HG03097 (cell line): ENCODE data around the gene HNRNPC.
"Not testable (repeated sequence)": the region's sequence is repeated elsewhere in the genome, so short reads cannot be mapped to it uniquely, and the experiment has no call there.

Source experiments
- ATAC-seq: cut with Tn5 transposase; IDR thresholded peaks from one replicate; pipeline ENCODE4 v1.9.1; 2021; ENCODE audit not compliant: unreplicated experiment, low FRiP score

The HNRNPC gene

GRCh38 chr14:21215130-21215878, 53.9 kb downstream of the HNRNPC start:
- no peak for ATAC-seq

- ATAC-seq = no peak
These were observed 55.6 kb downstream of the HNRNPC start for GRCh38 chr14:21213652-21214051.

GRCh38 chr14:21212824-21213223, 56.4 kb downstream of the HNRNPC start:
- not testable (repeated sequence) for ATAC-seq

GRCh38 chr14:21211509-21211908, 57.7 kb downstream of the HNRNPC start:
- no peak for ATAC-seq

GRCh38 chr14:21210023-21210422, 59.2 kb downstream of the HNRNPC start:
- ATAC-seq = no peak

- ATAC-seq = no peak
These were observed 60.1 kb downstream of the HNRNPC start for GRCh38 chr14:21209185-21209584.

GRCh38 chr14:21208554-21208953, 60.7 kb downstream of the HNRNPC start:
- no peak for ATAC-seq

GRCh38 chr14:21206753-21207684, 62.2 kb downstream of the HNRNPC start:
- ATAC-seq = no peak

- no peak for ATAC-seq
These were observed 63.3 kb downstream of the HNRNPC start for GRCh38 chr14:21205678-21206581.

- no peak for ATAC-seq
These were observed 64.1 kb downstream of the HNRNPC start for GRCh38 chr14:21205026-21205677.

- no peak for ATAC-seq
These were observed 64.8 kb downstream of the HNRNPC start for GRCh38 chr14:21204167-21205025.

- no peak for ATAC-seq
These were observed 65.6 kb downstream of the HNRNPC start for GRCh38 chr14:21203470-21204166.

- ATAC-seq = no peak
These were observed 66.5 kb downstream of the HNRNPC start for GRCh38 chr14:21202463-21203358.

GRCh38 chr14:21201732-21202462, 67.3 kb downstream of the HNRNPC start:
- ATAC-seq = no peak

GRCh38 chr14:21200752-21201461, 68.3 kb downstream of the HNRNPC start:
- no peak for ATAC-seq
